H1 (cell line): ENCODE results near the gene AFAP1L1. TPM values are rescaled to one million over a fixed set of nuclear protein-coding genes. Genes with fewer than 3 reads are reported as not detected.

Source experiments
- KDM5A ChIP-seq: fragments of 200-600 bp; IDR thresholded peaks from 2 replicates; pipeline ENCODE4 v1.7.1; 2012; ENCODE audit warnings: mild to moderate bottlenecking, low read length, inconsistent platforms, mixed read lengths
- PHF8 ChIP-seq: fragments of 200-600 bp; sonication (generic); conservative IDR thresholded peaks from 2 replicates; pipeline ENCODE4 v1.7.1; 2012; ENCODE audit warnings: low read depth, mild to moderate bottlenecking, inconsistent platforms, low read length, moderate library complexity
- RXRA ChIP-seq: IDR thresholded peaks from 2 replicates; pipeline ENCODE4 v1.6.1; 2011; ENCODE audit warnings: low read depth, mild to moderate bottlenecking, low read length, moderate library complexity; ENCODE audit not compliant: insufficient read depth
- polyA plus RNA-seq, 7 experiments: library from polyadenylated mRNA; depleted of rRNA in 3 of 7; stranded (reverse) in 5 of 7; unstranded in 2 of 7; fragments of >200 nt in 5 of 7; fragments of 200-250 nt in 2 of 7; gene quantifications; 1 replicate in 5 of 7; 2 replicates in 1 of 7; 4 replicates in 1 of 7; pipeline versions ENCODE4 v1.2.1 to v1.2.3, GENCODE V29; 2011 to 2013; ENCODE audit warnings: missing spikeins in 2 of 7, mixed read lengths in 2 of 7
- total RNA-seq: library from RNA; stranded (reverse); fragmentation: NEBNext Ultra II Directional; extraction: Animal tissue kit (Norgen Biotek cat#: 25700); gene quantifications from 2 replicates; pipeline ENCODE4 v1.2.1, GENCODE V29; 2021

AFAP1L1 gene
- total and polyA plus RNA-seq, 2 of the 8 experiments (the other 6 are each of a cell fraction or from before 2014, with no cell fraction given) = 0.79 to 4.7 TPM

DNA sequence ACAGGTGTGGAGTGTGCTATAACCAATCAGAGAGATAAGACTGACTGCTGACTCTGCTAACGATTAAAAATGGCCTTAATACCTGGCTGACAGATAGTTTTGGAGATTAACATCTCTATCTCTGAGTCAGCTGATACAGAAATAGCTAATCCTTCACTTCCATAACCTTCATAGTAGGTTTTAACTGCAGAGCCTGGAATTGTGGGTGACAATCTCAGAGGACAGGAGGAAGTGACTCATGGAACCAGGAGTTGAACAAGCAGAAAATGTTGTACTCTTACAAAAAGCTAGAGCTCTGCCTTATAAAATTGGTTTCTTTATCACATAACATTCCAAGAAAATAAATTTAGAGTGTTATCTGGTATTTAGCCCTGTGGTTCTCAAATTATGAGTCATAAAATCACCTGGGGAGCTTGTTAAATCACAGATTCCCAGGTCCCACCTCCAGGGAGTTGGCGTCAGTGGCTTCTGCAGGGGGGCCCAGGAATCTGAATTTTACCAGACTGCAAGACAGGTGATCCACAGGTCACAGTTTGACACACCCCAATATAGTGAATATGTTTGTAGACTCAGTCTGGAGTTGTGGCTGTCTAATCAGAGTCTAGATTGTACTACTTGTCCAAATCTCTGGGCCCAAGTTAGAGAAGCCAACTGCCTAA, 44.4 kb upstream of the AFAP1L1 start (continued):
- TF ChIP-seq KDM5A = no peak
- no peak for TF ChIP-seq RXRA
- TF ChIP-seq PHF8 = no peak
- TF ChIP-seq, all 59 proteins: peak for 0
